ENCODE data around the gene FAM219A.
"Not testable (repeated sequence)": the region's sequence is repeated elsewhere in the genome, so short reads cannot be mapped to it uniquely, and the experiment has no call there.

FAM219A gene

DNA sequence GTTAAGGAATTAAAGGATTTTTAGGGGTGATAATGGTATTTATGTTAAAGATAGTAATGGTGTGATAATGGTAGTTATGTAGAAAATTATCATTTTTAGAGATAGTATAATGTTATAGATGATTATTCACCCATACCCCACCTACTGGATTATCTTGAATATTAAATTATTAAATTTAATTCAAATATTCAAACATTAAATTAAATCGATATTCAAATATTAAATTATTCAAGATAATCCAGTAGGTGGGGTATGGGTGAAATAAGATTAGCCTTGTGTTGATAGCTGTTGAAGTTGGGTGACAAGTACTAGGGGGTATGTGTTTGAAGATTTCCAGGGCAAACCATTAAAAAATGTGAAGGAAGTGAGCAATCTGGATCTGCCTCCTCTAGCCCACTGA, 15.6 kb downstream of the FAM219A start:
- Histone ChIP-seq H3F3A (ENCODE audit: insufficient read depth, low read length) (no peaks in the 10 kb centered on the region), H3K36me3 (ENCODE audit: insufficient read depth, low read length) (no peaks in the 10 kb centered on the region), H3K27me3 (ENCODE audit: insufficient read depth, low read length) (no peaks in the 10 kb centered on the region), H4K20me1 (ENCODE audit: insufficient read depth, low read length) (no peaks in the 10 kb centered on the region), H3K9me2 (ENCODE audit: low read depth, low read length) (no peaks in the 10 kb centered on the region), H3K27ac (ENCODE audit: low read depth, low read length, poor library complexity, severe bottlenecking) (no peak overlapping the region), H3K9me3 (ENCODE audit: low read length) (no peaks in the 10 kb centered on the region), H3K4me2 (ENCODE audit: low read length) (no peak overlapping the region), H2AFZ (ENCODE audit: low read length) (no peak overlapping the region), H3K4me3 (ENCODE audit: low read depth, low read length, poor library complexity, severe bottlenecking) (no peak overlapping the region), H3K9ac (ENCODE audit: low read length) (no peak overlapping the region), H3K4me1 (ENCODE audit: insufficient read depth, low read length, severe bottlenecking) (no peaks in the 10 kb centered on the region), H3K79me2 (ENCODE audit: insufficient read depth, low read length) (no peaks in the 10 kb centered on the region)
- TF ChIP-seq, protein P1, sequence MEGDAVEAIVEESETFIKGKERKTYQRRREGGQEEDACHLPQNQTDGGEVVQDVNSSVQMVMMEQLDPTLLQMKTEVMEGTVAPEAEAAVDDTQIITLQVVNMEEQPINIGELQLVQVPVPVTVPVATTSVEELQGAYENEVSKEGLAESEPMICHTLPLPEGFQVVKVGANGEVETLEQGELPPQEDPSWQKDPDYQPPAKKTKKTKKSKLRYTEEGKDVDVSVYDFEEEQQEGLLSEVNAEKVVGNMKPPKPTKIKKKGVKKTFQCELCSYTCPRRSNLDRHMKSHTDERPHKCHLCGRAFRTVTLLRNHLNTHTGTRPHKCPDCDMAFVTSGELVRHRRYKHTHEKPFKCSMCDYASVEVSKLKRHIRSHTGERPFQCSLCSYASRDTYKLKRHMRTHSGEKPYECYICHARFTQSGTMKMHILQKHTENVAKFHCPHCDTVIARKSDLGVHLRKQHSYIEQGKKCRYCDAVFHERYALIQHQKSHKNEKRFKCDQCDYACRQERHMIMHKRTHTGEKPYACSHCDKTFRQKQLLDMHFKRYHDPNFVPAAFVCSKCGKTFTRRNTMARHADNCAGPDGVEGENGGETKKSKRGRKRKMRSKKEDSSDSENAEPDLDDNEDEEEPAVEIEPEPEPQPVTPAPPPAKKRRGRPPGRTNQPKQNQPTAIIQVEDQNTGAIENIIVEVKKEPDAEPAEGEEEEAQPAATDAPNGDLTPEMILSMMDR (IDR thresholded peaks at IDR 0.05; ENCODE audit: low read length), result no peak
- TF ChIP-seq EZH2 (IDR thresholded peaks at IDR 0.05; ENCODE audit: borderline replicate concordance, low read length), result no peak

DNA sequence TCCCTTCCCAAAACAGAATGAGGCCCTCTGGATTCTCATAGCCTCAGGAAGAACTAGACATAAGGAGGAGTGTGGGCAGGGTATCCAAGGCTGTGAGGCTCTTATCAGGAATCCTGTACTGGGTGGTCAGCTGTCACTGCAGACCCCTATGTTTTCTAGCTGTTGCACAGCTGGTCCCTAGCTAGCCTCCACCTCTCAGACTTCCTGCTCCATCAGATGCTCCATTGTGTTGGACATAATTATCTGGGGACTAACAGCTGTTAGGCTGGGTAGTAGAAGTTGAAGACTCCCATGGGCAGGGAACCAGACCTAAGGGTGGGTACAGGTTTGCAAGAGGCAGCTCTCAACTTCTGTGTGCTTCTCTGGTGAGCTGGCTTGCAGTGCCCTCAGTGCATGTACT, 18.4 kb downstream of the FAM219A start:
- no peak for TF ChIP-seq EZH2 (IDR thresholded peaks at IDR 0.05; ENCODE audit: borderline replicate concordance, low read length)
- TF ChIP-seq, protein P1 (IDR thresholded peaks at IDR 0.05; ENCODE audit: low read length), result no peak
- Histone ChIP-seq H3F3A (ENCODE audit: insufficient read depth, low read length) (no peaks in the 10 kb centered on the region), H3K36me3 (ENCODE audit: insufficient read depth, low read length) (no peaks in the 10 kb centered on the region)

DNA sequence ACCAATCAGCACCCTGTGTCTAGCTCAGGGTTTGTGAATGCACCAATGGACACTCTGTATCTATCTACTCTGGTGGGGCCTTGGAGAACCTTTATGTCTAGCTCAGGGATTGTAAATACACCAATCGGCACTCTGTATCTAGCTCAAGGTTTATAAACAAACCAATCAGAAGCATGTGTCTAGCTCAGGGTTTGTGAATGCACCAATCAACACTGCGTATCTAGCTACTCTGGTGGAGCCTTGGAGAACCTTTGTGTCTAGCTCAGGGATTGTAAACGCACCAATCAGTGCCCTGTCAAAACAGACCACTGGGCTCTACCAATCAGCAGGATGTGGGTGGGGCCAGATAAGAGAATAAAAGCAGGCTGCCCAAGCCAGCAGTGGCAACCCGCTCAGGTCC, 19.9 kb downstream of the FAM219A start:
- not testable (repeated sequence) for H3K4me3 ChIP-seq (ENCODE audit: low read depth, low read length, poor library complexity, severe bottlenecking); H3K4me2 ChIP-seq (ENCODE audit: low read length); H2AFZ ChIP-seq (ENCODE audit: low read length); H3K36me3 ChIP-seq (ENCODE audit: insufficient read depth, low read length); H3K27ac ChIP-seq (ENCODE audit: low read depth, low read length, poor library complexity, severe bottlenecking); H3K9me2 ChIP-seq (ENCODE audit: low read depth, low read length); H4K20me1 ChIP-seq (ENCODE audit: insufficient read depth, low read length); H3K27me3 ChIP-seq (ENCODE audit: insufficient read depth, low read length); H3K4me1 ChIP-seq (ENCODE audit: insufficient read depth, low read length, severe bottlenecking); H3K9ac ChIP-seq (ENCODE audit: low read length); H3F3A ChIP-seq (ENCODE audit: insufficient read depth, low read length); H3K79me2 ChIP-seq (ENCODE audit: insufficient read depth, low read length); H3K9me3 ChIP-seq (ENCODE audit: low read length)

More for the DNA sequence above, 18.4 kb downstream of the FAM219A start:
- no peaks in the 10 kb centered on the region for H3K9me2 ChIP-seq (ENCODE audit: low read depth, low read length)
- no peaks in the 10 kb centered on the region for H4K20me1 ChIP-seq (ENCODE audit: insufficient read depth, low read length)
- no peaks in the 10 kb centered on the region for H3K9me3 ChIP-seq (ENCODE audit: low read length)
- H3K4me1 ChIP-seq (ENCODE audit: insufficient read depth, low read length, severe bottlenecking), result no peaks in the 10 kb centered on the region
- H3K79me2 ChIP-seq (ENCODE audit: insufficient read depth, low read length), result no peaks in the 10 kb centered on the region
- H3K27me3 ChIP-seq (ENCODE audit: insufficient read depth, low read length), result no peaks in the 10 kb centered on the region
- H2AFZ ChIP-seq (ENCODE audit: low read length), result no peak overlapping the region
- H3K9ac ChIP-seq (ENCODE audit: low read length), result no peak overlapping the region
- H3K27ac ChIP-seq (ENCODE audit: low read depth, low read length, poor library complexity, severe bottlenecking), result no peak overlapping the region
- H3K4me3 ChIP-seq (ENCODE audit: low read depth, low read length, poor library complexity, severe bottlenecking), result no peak overlapping the region
- no peak overlapping the region for H3K4me2 ChIP-seq (ENCODE audit: low read length)

DNA sequence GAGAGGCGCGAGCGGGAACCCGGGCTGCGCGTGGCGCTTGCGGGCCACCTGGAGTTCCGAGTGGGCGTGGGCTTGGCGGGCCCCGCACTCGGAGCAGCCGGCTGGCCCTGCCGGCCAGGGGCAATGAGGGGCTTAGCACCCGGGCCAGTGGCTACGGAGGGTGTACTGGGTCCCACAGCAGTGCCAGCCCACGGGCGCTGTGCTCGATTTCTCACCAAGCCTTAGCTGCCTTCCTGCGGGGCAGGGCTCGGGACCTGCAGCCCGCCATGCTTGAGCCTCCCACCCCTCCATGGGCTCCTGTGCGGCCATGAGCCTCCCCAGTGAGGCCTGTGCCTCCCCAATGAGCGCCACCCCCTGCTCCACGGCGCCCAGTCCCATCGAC, 20.5 kb downstream of the FAM219A start:
- H3K9me2 ChIP-seq (ENCODE audit: low read depth, low read length); H3K27me3 ChIP-seq (ENCODE audit: insufficient read depth, low read length); H2AFZ ChIP-seq (ENCODE audit: low read length); H3K79me2 ChIP-seq (ENCODE audit: insufficient read depth, low read length); H4K20me1 ChIP-seq (ENCODE audit: insufficient read depth, low read length); H3F3A ChIP-seq (ENCODE audit: insufficient read depth, low read length); H3K4me3 ChIP-seq (ENCODE audit: low read depth, low read length, poor library complexity, severe bottlenecking); H3K4me2 ChIP-seq (ENCODE audit: low read length); H3K9ac ChIP-seq (ENCODE audit: low read length); H3K4me1 ChIP-seq (ENCODE audit: insufficient read depth, low read length, severe bottlenecking); H3K36me3 ChIP-seq (ENCODE audit: insufficient read depth, low read length); H3K27ac ChIP-seq (ENCODE audit: low read depth, low read length, poor library complexity, severe bottlenecking); H3K9me3 ChIP-seq (ENCODE audit: low read length): not testable (repeated sequence)

Measured in OCI-LY1 (cell line).